HCT116 (cell line): ENCODE results near the gene LGR6. TPM values are rescaled to one million over a fixed set of nuclear protein-coding genes. Genes with fewer than 3 reads are reported as not detected.

Experiments used
- ATAC-seq: fragments of 200-7000 bp; cut with Tn5 transposase; 2 replicates; pipeline ENCODE4 v1.9.1; 2020; ENCODE audit warnings: mild to moderate bottlenecking, moderate library complexity
- BruUV-seq: library from RNA; stranded (reverse); fragments of 400-500 nt; replicated peaks from 2 replicates; lab custom pipeline; 2021; lab: Mats Ljungman, UMichigan
- CTCF ChIA-PET: fragments of 300-600 bp; sonication (Branson Sonifier 250); formaldehyde crosslinking; loops from one replicate; lab custom pipeline; 2021; ENCODE audit warnings: antibody characterized with exemption; lab: Charles Lee
- POLR2A ChIA-PET: fragments of 300-600, 350-600 bp; sonication (Branson Sonifier 250); formaldehyde crosslinking; loops from one replicate; lab custom pipeline; 2021; ENCODE audit warnings: antibody characterized with exemption; lab: Charles Lee
- RAD21 ChIA-PET, 2 experiments: fragments of 300-600 bp; sonication (Branson Sonifier 250); formaldehyde crosslinking; loops; one replicate each; lab custom pipeline; 2023; ENCODE audit warnings: low total read pairs in 2 of 2; ENCODE audit not compliant: uncharacterized antibody in 2 of 2, unreplicated experiment in 2 of 2, low non-redundant PET in 1 of 2; lab: Charles Lee
- DNase-seq: peaks from one replicate; pipeline ENCODE4 v3.0.0-alpha.2; 2010; ENCODE audit warnings: low read depth, low spot score
- H2AFZ ChIP-seq: fragments of 200-600 bp; shearing (Covaris generic), sonication (generic); 2 replicates; pipeline ENCODE4 v1.6.1; 2017; ENCODE audit warnings: low read depth, mixed run types, mixed read lengths, antibody characterized with exemption, low read length; ENCODE audit not compliant: poor library complexity, severe bottlenecking
- H3K27ac ChIP-seq: 2 replicates; pipeline ENCODE4 v1.5.1; 2012; ENCODE audit warnings: low read depth, low read length
- H3K27me3 ChIP-seq: fragments of 200-600 bp; sonication (generic); 2 replicates; pipeline ENCODE4 v1.6.1; 2016; ENCODE audit warnings: mixed run types, low read length, mixed read lengths; ENCODE audit not compliant: insufficient read depth
- H3K36me3 ChIP-seq, 2 experiments: fragments of 200-500 bp in 1 of 2; fragments of 200-600 bp in 1 of 2; sonication (Bioruptor generic) in 1 of 2; sonication (generic) in 1 of 2; 2 replicates each; pipeline versions ENCODE4 v1.5.1 to v1.6.1; 2014 to 2016; ENCODE audit warnings: low read length in 2 of 2, inconsistent platforms in 1 of 2, mixed read lengths in 1 of 2, mixed run types in 1 of 2; ENCODE audit not compliant: insufficient read depth in 2 of 2, control insufficient read depth in 1 of 2
- H3K4me1 ChIP-seq, 2 experiments: fragments of 200-600 bp in 1 of 2; sonication (generic) in 1 of 2; 2 replicates each; pipeline versions ENCODE4 v1.5.1 to v1.6.1; 2012 to 2017; ENCODE audit warnings: low read length in 2 of 2, inconsistent platforms in 1 of 2, mild to moderate bottlenecking in 1 of 2, mixed read lengths in 1 of 2, mixed run types in 1 of 2, moderate library complexity in 1 of 2; ENCODE audit not compliant: insufficient read depth in 2 of 2, control insufficient read depth in 1 of 2
- H3K4me2 ChIP-seq: fragments of 200-600 bp; sonication (generic); 2 replicates; pipeline ENCODE4 v1.6.1; 2017; ENCODE audit warnings: mixed run types, low read length, mixed read lengths
- H3K4me3 ChIP-seq, 2 experiments: fragments of 200-600 bp in 1 of 2; sonication (generic) in 1 of 2; replicated peaks in 1 of 2; 2 replicates each; pipeline ENCODE4 v1.5.1; 2011 to 2016; ENCODE audit warnings: low read length in 2 of 2, control low read depth in 1 of 2, low read depth in 1 of 2, mild to moderate bottlenecking in 1 of 2, mixed read lengths in 1 of 2, mixed run types in 1 of 2
- H3K79me2 ChIP-seq: fragments of 200-600 bp; sonication (generic); 2 replicates; pipeline ENCODE4 v1.6.1; 2017; ENCODE audit warnings: mild to moderate bottlenecking, mixed run types, low read length, moderate library complexity, mixed read lengths; ENCODE audit not compliant: insufficient read depth
- H3K9ac ChIP-seq: fragments of 200-600 bp; sonication (generic); 2 replicates; pipeline ENCODE4 v1.6.1; 2016; ENCODE audit warnings: low read length, mixed read lengths
- H3K9me2 ChIP-seq: fragments of 200-600 bp; sonication (generic), shearing (Covaris generic); 2 replicates; pipeline ENCODE4 v1.6.1; 2017; ENCODE audit warnings: mixed run types, mild to moderate bottlenecking, moderate library complexity; ENCODE audit not compliant: insufficient read depth
- H3K9me3 ChIP-seq, 2 experiments: fragments of 200-500 bp in 1 of 2; fragments of 200-600 bp in 1 of 2; sonication (Bioruptor generic) in 1 of 2; sonication (generic) in 1 of 2; 2 replicates each; pipeline ENCODE4 v1.6.1; 2014 to 2017; ENCODE audit warnings: low read length in 2 of 2, mixed read lengths in 2 of 2, inconsistent platforms in 1 of 2, low read depth in 1 of 2, mild to moderate bottlenecking in 1 of 2, mixed run types in 1 of 2, moderate library complexity in 1 of 2; ENCODE audit not compliant: control insufficient read depth in 1 of 2, insufficient read depth in 1 of 2
- H4K20me1 ChIP-seq: fragments of 200-600 bp; sonication (generic), shearing (Covaris generic); 2 replicates; pipeline ENCODE4 v1.6.1; 2017; ENCODE audit warnings: mixed run types, mild to moderate bottlenecking, moderate library complexity; ENCODE audit not compliant: insufficient read depth
- CBX3 ChIP-seq: IDR thresholded peaks from 2 replicates; pipeline ENCODE4 v1.6.1; 2012; ENCODE audit warnings: low read depth
- CEBPB ChIP-seq: IDR thresholded peaks from 2 replicates; pipeline ENCODE4 v1.6.1; 2012; ENCODE audit warnings: low read depth
- EGR1 ChIP-seq: IDR thresholded peaks from 2 replicates; pipeline ENCODE4 v1.6.1; 2012; ENCODE audit warnings: low read depth
- EZH2 ChIP-seq: fragments of 200-600 bp; sonication (generic); IDR thresholded peaks from 2 replicates; pipeline ENCODE4 v1.6.1; 2017; ENCODE audit warnings: antibody characterized with exemption, mixed run types
- EZH2phosphoT487 ChIP-seq: fragments of 200-600 bp; IDR thresholded peaks from 2 replicates; pipeline ENCODE4 v1.6.1; 2018; ENCODE audit warnings: antibody characterized with exemption, borderline replicate concordance
- FOSL1 ChIP-seq: IDR thresholded peaks from 2 replicates; pipeline ENCODE4 v1.6.1; 2012; ENCODE audit warnings: low read depth
- JUND ChIP-seq: IDR thresholded peaks from 2 replicates; pipeline ENCODE4 v1.6.1; 2012
- POLR2A ChIP-seq: IDR thresholded peaks from 2 replicates; pipeline ENCODE4 v1.7.0; 2011; ENCODE audit warnings: borderline replicate concordance; ENCODE audit not compliant: insufficient read depth, insufficient read length; ENCODE audit errors: extremely low read depth
- POLR2AphosphoS5 ChIP-seq: IDR thresholded peaks from 2 replicates; pipeline ENCODE4 v1.6.1; 2011; ENCODE audit warnings: mild to moderate bottlenecking, low read depth, low read length, moderate library complexity
- TCF7L2 ChIP-seq: IDR thresholded peaks from 2 replicates; pipeline ENCODE4 v1.7.0; 2011; ENCODE audit warnings: borderline replicate concordance, inconsistent platforms; ENCODE audit not compliant: insufficient read depth, insufficient read length; ENCODE audit errors: extremely low read depth
- ZFX ChIP-seq: fragments of 450-650 bp; IDR thresholded peaks from 2 replicates; pipeline ENCODE4 v1.6.1; 2017
- ZNF274 ChIP-seq: fragments of 200-500 bp; sonication (Bioruptor generic); IDR thresholded peaks from 2 replicates; pipeline ENCODE4 v1.6.1; 2014; ENCODE audit warnings: mild to moderate bottlenecking, low read depth, low read length, inconsistent platforms
- intact Hi-C: fragments of 100-400 bp; cut with micrococcal nuclease; formaldehyde crosslinking; loops from 2 replicates; pipeline ENCODE4 v1.10.0; 2022
- total RNA-seq: library from RNA; stranded (reverse); gene quantifications from one replicate; pipeline ENCODE4 v1.2.1, GENCODE V29; 2021; ENCODE audit not compliant: unreplicated experiment
- TF ChIP-seq, protein P1 (sequence below): IDR thresholded peaks from 2 replicates; pipeline ENCODE4 v1.6.1; 2011; ENCODE audit warnings: mild to moderate bottlenecking, low read length, moderate library complexity; ENCODE audit not compliant: insufficient replicate concordance; ENCODE audit errors: extremely low read depth
- TF ChIP-seq, protein P2 (sequence below): IDR thresholded peaks from 2 replicates; pipeline ENCODE4 v1.6.1; 2012
- TF ChIP-seq, protein P3 (sequence below): IDR thresholded peaks from 2 replicates; pipeline ENCODE4 v1.6.1; 2012; ENCODE audit warnings: low read depth

LGR6 gene
- total RNA-seq, 1 experiment from 2014 or later = 0.20 TPM

DNA sequence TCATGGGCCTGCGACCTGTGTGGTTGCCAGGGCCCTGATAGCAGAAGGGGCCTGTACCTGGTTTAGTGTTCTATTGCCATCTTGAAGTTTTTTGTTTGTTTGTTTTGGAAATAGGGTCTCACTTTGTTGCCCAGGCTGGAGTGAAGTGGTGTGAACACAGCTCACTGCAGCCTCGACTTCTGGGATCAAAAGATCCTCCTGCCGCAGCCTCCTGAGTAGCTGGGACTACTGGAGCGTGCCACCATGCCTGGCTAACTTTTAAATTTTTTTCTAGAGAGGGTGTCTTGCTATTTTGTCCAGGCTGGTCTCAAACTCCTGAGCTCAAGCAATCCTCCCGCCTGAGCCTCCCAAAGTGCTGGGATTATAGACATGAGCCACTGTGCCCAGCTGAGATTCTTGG, 75.2 kb downstream of the LGR6 start:
- POLR2A ChIA-PET = no interaction called here
- Histone ChIP-seq H3K79me2 (no peaks in the 10 kb centered on the region), H3K9me3 (no peaks in the 10 kb centered on the region), H3K9me2 (no peaks in the 10 kb centered on the region), H3K27me3 (peaks cover 52% of the 10 kb centered on the region), H3K36me3 (no peaks in the 10 kb centered on the region), H3K4me3 (no peak overlapping the region), H3K9ac (no peak overlapping the region), H3K4me1 (no peaks in the 10 kb centered on the region), H2AFZ (no peak overlapping the region), H3K4me2 (no peak overlapping the region), H4K20me1 (no peaks in the 10 kb centered on the region), H3K27ac (no peak overlapping the region)
- BruUV-seq = no TSS peak
- RAD21 ChIA-PET = no interaction called here
- CTCF ChIA-PET = no interaction called here
- DNase-seq (no peak), ATAC-seq (no peak)
- intact Hi-C loops = no loop called here
- TF ChIP-seq EZH2phosphoT487 (no peak), ZNF274 (no peak), CBX3 (no peak), CEBPB (no peak), ZFX (no peak), FOSL1 (no peak)
- TF ChIP-seq, protein P1, sequence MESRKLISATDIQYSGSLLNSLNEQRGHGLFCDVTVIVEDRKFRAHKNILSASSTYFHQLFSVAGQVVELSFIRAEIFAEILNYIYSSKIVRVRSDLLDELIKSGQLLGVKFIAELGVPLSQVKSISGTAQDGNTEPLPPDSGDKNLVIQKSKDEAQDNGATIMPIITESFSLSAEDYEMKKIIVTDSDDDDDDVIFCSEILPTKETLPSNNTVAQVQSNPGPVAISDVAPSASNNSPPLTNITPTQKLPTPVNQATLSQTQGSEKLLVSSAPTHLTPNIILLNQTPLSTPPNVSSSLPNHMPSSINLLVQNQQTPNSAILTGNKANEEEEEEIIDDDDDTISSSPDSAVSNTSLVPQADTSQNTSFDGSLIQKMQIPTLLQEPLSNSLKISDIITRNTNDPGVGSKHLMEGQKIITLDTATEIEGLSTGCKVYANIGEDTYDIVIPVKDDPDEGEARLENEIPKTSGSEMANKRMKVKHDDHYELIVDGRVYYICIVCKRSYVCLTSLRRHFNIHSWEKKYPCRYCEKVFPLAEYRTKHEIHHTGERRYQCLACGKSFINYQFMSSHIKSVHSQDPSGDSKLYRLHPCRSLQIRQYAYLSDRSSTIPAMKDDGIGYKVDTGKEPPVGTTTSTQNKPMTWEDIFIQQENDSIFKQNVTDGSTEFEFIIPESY = no peak
- TF ChIP-seq, protein P2, sequence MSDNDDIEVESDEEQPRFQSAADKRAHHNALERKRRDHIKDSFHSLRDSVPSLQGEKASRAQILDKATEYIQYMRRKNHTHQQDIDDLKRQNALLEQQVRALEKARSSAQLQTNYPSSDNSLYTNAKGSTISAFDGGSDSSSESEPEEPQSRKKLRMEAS = no peak

DNA sequence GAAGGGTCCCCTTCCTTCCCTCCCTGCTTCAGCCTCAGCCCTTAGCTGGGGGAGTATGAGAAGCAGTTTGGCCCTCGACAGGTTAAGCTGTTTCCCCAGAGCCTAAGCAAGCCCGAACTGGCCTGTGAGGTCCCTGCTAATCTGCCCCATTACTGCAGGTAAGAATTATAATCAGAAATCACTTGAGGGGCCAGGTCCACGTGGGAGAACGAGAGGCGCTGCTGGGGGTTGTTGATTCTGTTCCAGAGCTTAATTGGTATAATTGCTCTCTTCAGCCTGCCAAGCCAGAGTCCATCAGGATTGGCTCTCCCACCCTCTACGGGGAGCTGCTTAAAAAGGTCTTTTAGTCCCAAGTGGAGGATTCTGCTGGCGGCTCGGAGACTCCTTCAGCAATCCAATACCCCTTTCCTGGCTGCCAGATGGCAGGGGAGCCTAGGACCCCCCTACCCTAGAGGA, 77.3 kb downstream of the LGR6 start:
- Histone ChIP-seq H3K9me2 (no peaks in the 10 kb centered on the region), H3K9ac (no peak overlapping the region), H3K36me3 (no peaks in the 10 kb centered on the region), H3K4me3 (no peak overlapping the region), H3K79me2 (no peaks in the 10 kb centered on the region), H3K4me2 (no peak overlapping the region), H3K9me3 (no peaks in the 10 kb centered on the region), H3K27ac (no peak overlapping the region), H2AFZ (no peak overlapping the region), H4K20me1 (no peaks in the 10 kb centered on the region), H3K27me3 (peaks cover 31% of the 10 kb centered on the region), H3K4me1 (no peaks in the 10 kb centered on the region)
- ChIA-PET RAD21 (no interaction called here), CTCF (interaction anchor here (0.7 kb wide), 1 partner anchor 35 kb away, joined by 7 read pairs; no protein-coding TSS in a partner anchor), POLR2A (no interaction called here)
- BruUV-seq = no TSS peak
- no peak for ATAC-seq
- DNase-seq = no peak
- intact Hi-C loops = no loop called here
- TF ChIP-seq ZFX (no peak), JUND (no peak), EZH2phosphoT487 (no peak), POLR2A (no peak), TCF7L2 (no peak), EZH2 (no peak), ZNF274 (no peak), POLR2AphosphoS5 (no peak), EGR1 (no peak)
- TF ChIP-seq, protein P2 = no peak
- TF ChIP-seq, protein P3, sequence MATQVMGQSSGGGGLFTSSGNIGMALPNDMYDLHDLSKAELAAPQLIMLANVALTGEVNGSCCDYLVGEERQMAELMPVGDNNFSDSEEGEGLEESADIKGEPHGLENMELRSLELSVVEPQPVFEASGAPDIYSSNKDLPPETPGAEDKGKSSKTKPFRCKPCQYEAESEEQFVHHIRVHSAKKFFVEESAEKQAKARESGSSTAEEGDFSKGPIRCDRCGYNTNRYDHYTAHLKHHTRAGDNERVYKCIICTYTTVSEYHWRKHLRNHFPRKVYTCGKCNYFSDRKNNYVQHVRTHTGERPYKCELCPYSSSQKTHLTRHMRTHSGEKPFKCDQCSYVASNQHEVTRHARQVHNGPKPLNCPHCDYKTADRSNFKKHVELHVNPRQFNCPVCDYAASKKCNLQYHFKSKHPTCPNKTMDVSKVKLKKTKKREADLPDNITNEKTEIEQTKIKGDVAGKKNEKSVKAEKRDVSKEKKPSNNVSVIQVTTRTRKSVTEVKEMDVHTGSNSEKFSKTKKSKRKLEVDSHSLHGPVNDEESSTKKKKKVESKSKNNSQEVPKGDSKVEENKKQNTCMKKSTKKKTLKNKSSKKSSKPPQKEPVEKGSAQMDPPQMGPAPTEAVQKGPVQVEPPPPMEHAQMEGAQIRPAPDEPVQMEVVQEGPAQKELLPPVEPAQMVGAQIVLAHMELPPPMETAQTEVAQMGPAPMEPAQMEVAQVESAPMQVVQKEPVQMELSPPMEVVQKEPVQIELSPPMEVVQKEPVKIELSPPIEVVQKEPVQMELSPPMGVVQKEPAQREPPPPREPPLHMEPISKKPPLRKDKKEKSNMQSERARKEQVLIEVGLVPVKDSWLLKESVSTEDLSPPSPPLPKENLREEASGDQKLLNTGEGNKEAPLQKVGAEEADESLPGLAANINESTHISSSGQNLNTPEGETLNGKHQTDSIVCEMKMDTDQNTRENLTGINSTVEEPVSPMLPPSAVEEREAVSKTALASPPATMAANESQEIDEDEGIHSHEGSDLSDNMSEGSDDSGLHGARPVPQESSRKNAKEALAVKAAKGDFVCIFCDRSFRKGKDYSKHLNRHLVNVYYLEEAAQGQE = no peak
